Measurements from ENCODE around the gene ZNF280D.

GRCh38 chr15:56586206-56586605, 147.1 kb downstream of the ZNF280D start:
- TF ChIP-seq, protein P1, sequence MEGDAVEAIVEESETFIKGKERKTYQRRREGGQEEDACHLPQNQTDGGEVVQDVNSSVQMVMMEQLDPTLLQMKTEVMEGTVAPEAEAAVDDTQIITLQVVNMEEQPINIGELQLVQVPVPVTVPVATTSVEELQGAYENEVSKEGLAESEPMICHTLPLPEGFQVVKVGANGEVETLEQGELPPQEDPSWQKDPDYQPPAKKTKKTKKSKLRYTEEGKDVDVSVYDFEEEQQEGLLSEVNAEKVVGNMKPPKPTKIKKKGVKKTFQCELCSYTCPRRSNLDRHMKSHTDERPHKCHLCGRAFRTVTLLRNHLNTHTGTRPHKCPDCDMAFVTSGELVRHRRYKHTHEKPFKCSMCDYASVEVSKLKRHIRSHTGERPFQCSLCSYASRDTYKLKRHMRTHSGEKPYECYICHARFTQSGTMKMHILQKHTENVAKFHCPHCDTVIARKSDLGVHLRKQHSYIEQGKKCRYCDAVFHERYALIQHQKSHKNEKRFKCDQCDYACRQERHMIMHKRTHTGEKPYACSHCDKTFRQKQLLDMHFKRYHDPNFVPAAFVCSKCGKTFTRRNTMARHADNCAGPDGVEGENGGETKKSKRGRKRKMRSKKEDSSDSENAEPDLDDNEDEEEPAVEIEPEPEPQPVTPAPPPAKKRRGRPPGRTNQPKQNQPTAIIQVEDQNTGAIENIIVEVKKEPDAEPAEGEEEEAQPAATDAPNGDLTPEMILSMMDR (IDR thresholded peaks at IDR 0.05; ENCODE audit: low read length): no peak
- no peak for TF ChIP-seq EZH2 (IDR thresholded peaks at IDR 0.05; ENCODE audit: borderline replicate concordance, low read length)

All from OCI-LY1 (cell line).